Measurements from ENCODE around the gene TCF7L1.
"Not testable (repeated sequence)": the region's sequence is repeated elsewhere in the genome, so short reads cannot be mapped to it uniquely, and the experiment has no call there.

TCF7L1 gene

GRCh38 chr2:85324639-85325465 is 191.7 kb downstream of the TCF7L1 start:
- in situ Hi-C loops (cut with MboI; ENCODE audit: low pct_unique_long_range_greater_than_20kb, low sequenced_read_pairs, unreplicated experiment) = no loop called here
- DNase-seq (ENCODE audit: low spot score) = no peak
- TF ChIP-seq CTCF (IDR thresholded peaks at IDR 0.05; ENCODE audit: extremely low read depth, insufficient read depth, missing control alignments) = no peak

- no peak for DNase-seq (ENCODE audit: low spot score)
- in situ Hi-C loops (cut with MboI; ENCODE audit: low pct_unique_long_range_greater_than_20kb, low sequenced_read_pairs, unreplicated experiment) = no loop called here
- TF ChIP-seq CTCF (IDR thresholded peaks at IDR 0.05; ENCODE audit: extremely low read depth, insufficient read depth, missing control alignments) = no peak
Measured at GRCh38 chr2:85325466-85325811, 192.2 kb downstream of the TCF7L1 start.

- in situ Hi-C loops (cut with MboI; ENCODE audit: low pct_unique_long_range_greater_than_20kb, low sequenced_read_pairs, unreplicated experiment) = no loop called here
- no peak for TF ChIP-seq CTCF (IDR thresholded peaks at IDR 0.05; ENCODE audit: extremely low read depth, insufficient read depth, missing control alignments)
- DNase-seq (ENCODE audit: low spot score) = peak; percentile 55
Measured at GRCh38 chr2:85326406-85327159, 193.4 kb downstream of the TCF7L1 start.

DNA sequence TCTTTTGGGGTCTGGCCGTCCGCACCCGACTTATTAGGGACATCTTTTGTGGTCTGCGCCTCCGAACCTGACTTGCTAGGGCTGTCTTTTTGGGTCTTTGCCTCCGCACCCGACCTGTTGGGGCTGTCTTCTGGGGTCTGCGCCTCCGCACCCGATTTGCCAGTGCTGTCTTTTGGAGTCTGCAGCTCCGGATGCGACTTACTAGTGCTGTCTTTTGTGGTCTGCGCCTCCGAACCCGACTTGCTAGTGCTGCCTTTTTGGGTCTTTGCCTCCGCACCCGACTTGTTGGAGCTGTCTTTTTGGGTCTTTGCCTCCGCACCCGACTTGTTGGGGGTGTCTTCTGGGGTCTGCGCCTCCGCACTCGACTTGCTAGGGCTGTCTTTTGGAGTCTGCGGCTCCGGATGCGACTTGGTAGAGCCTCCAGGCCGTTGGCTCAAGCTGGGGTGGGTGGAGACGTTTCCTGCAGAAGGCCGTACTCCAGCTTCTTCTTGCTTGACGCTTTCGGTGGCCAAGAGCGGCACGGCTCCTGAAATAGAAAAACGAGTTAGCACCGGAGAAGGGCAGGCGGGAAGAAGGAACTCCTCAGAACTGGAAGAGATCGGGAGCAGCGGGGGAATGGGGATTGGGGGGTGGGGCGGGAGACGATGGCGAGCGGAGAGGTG is 194.1 kb downstream of the TCF7L1 start:
- TF ChIP-seq CTCF (IDR thresholded peaks at IDR 0.05; ENCODE audit: extremely low read depth, insufficient read depth, missing control alignments) = no peak
- DNase-seq (ENCODE audit: low spot score) = peak; percentile 61
- in situ Hi-C loops (cut with MboI; ENCODE audit: low pct_unique_long_range_greater_than_20kb, low sequenced_read_pairs, unreplicated experiment) = no loop called here

- TF ChIP-seq CTCF (IDR thresholded peaks at IDR 0.05; ENCODE audit: extremely low read depth, insufficient read depth, missing control alignments) = no peak
- in situ Hi-C loops (cut with MboI; ENCODE audit: low pct_unique_long_range_greater_than_20kb, low sequenced_read_pairs, unreplicated experiment) = no loop called here
- peak; percentile 95 for DNase-seq (ENCODE audit: low spot score)
Measured at GRCh38 chr2:85327822-85328617, 194.8 kb downstream of the TCF7L1 start, which contains the start of gene TGOLN2. Gene TGOLN2, minus strand, starts transcription at chr2:85327989. Its CDS starts 27 bp downstream, at chr2:85327962.

DNA sequence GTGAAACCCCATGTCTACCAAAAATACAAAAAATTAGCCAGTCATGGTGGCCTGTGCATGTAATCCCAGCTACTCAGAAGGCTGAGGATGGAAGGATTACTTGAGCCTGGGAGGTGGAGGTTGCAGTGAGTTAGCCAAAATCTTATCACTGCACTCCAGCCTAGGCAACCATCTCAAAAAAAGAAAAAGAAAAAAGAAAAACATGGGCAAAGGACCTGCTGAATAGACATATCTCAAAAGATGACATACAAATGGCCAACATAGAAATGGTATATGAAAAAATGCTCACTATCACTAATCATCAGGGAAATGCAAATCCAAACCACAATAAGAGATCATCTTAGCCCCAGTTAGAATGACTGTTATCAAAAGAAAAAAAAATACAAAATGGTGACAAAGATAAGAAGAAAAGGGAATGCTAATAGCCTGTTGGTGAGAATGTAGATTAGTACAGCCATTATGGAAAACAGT is 196.0 kb downstream of the TCF7L1 start:
- DNase-seq (ENCODE audit: low spot score) = no peak
- no peak for TF ChIP-seq CTCF (IDR thresholded peaks at IDR 0.05; ENCODE audit: extremely low read depth, insufficient read depth, missing control alignments)

GRCh38 chr2:85329701-85330100 is 196.5 kb downstream of the TCF7L1 start:
- DNase-seq (ENCODE audit: low spot score); in situ Hi-C loops (cut with MboI; ENCODE audit: low pct_unique_long_range_greater_than_20kb, low sequenced_read_pairs, unreplicated experiment): not testable (repeated sequence)

More for the DNA sequence above, 196.0 kb downstream of the TCF7L1 start:
- in situ Hi-C loops (cut with MboI; ENCODE audit: low pct_unique_long_range_greater_than_20kb, low sequenced_read_pairs, unreplicated experiment) = no loop called here
